K562 (cell line): Measurements from ENCODE around the gene OR8B2. TPM values are rescaled to one million over a fixed set of nuclear protein-coding genes. Genes with fewer than 3 reads are reported as not detected.

Experiments
- E2F1 ChIP-seq: sonication (generic); formaldehyde crosslinking; IDR thresholded peaks from 2 replicates; pipeline ENCODE4 v1.8.1; 2023; ENCODE audit warnings: mild to moderate bottlenecking, missing genetic modification reagents, moderate library complexity
- polyA plus RNA-seq, 8 experiments: library from polyadenylated mRNA; depleted of rRNA in 4 of 8; stranded (reverse) in 5 of 8; unstranded in 3 of 8; fragments of >200 nt; fragmentation: Nextera tagmentation in 2 of 8; fragmentation: Illumina TruSeq in 1 of 8; extraction: Ambion mirVana in 2 of 8; extraction: Trizol in 1 of 8; gene quantifications; 2 replicates each; pipeline versions ENCODE4 v1.2.1 to v1.2.3, GENCODE V29; 2011 to 2014; ENCODE audit warnings: inconsistent platforms in 1 of 8, missing spikeins in 1 of 8
- total RNA-seq, 7 experiments: library from RNA; depleted of rRNA in 6 of 7; stranded (reverse); fragments of >200 nt in 6 of 7; fragmentation: Illumina TruSeq in 2 of 7; extraction: Trizol in 2 of 7; gene quantifications; 2 replicates each; pipeline versions ENCODE4 v1.2.1 to v1.2.3, GENCODE V29; 2011 to 2021; ENCODE audit warnings: low replicate concordance in 1 of 7
- TF ChIP-seq, protein P1 (sequence below): fragments of 450-650 bp; IDR thresholded peaks from 2 replicates; pipeline ENCODE4 v1.6.1; 2016; ENCODE audit warnings: mild to moderate bottlenecking, moderate library complexity

The OR8B2 gene
- total and polyA plus RNA-seq, 9 of the 15 experiments (the other 6 are each of a cell fraction or from before 2014, with no cell fraction given): 0.56 TPM; not detected in 8

- TF ChIP-seq, protein P1, sequence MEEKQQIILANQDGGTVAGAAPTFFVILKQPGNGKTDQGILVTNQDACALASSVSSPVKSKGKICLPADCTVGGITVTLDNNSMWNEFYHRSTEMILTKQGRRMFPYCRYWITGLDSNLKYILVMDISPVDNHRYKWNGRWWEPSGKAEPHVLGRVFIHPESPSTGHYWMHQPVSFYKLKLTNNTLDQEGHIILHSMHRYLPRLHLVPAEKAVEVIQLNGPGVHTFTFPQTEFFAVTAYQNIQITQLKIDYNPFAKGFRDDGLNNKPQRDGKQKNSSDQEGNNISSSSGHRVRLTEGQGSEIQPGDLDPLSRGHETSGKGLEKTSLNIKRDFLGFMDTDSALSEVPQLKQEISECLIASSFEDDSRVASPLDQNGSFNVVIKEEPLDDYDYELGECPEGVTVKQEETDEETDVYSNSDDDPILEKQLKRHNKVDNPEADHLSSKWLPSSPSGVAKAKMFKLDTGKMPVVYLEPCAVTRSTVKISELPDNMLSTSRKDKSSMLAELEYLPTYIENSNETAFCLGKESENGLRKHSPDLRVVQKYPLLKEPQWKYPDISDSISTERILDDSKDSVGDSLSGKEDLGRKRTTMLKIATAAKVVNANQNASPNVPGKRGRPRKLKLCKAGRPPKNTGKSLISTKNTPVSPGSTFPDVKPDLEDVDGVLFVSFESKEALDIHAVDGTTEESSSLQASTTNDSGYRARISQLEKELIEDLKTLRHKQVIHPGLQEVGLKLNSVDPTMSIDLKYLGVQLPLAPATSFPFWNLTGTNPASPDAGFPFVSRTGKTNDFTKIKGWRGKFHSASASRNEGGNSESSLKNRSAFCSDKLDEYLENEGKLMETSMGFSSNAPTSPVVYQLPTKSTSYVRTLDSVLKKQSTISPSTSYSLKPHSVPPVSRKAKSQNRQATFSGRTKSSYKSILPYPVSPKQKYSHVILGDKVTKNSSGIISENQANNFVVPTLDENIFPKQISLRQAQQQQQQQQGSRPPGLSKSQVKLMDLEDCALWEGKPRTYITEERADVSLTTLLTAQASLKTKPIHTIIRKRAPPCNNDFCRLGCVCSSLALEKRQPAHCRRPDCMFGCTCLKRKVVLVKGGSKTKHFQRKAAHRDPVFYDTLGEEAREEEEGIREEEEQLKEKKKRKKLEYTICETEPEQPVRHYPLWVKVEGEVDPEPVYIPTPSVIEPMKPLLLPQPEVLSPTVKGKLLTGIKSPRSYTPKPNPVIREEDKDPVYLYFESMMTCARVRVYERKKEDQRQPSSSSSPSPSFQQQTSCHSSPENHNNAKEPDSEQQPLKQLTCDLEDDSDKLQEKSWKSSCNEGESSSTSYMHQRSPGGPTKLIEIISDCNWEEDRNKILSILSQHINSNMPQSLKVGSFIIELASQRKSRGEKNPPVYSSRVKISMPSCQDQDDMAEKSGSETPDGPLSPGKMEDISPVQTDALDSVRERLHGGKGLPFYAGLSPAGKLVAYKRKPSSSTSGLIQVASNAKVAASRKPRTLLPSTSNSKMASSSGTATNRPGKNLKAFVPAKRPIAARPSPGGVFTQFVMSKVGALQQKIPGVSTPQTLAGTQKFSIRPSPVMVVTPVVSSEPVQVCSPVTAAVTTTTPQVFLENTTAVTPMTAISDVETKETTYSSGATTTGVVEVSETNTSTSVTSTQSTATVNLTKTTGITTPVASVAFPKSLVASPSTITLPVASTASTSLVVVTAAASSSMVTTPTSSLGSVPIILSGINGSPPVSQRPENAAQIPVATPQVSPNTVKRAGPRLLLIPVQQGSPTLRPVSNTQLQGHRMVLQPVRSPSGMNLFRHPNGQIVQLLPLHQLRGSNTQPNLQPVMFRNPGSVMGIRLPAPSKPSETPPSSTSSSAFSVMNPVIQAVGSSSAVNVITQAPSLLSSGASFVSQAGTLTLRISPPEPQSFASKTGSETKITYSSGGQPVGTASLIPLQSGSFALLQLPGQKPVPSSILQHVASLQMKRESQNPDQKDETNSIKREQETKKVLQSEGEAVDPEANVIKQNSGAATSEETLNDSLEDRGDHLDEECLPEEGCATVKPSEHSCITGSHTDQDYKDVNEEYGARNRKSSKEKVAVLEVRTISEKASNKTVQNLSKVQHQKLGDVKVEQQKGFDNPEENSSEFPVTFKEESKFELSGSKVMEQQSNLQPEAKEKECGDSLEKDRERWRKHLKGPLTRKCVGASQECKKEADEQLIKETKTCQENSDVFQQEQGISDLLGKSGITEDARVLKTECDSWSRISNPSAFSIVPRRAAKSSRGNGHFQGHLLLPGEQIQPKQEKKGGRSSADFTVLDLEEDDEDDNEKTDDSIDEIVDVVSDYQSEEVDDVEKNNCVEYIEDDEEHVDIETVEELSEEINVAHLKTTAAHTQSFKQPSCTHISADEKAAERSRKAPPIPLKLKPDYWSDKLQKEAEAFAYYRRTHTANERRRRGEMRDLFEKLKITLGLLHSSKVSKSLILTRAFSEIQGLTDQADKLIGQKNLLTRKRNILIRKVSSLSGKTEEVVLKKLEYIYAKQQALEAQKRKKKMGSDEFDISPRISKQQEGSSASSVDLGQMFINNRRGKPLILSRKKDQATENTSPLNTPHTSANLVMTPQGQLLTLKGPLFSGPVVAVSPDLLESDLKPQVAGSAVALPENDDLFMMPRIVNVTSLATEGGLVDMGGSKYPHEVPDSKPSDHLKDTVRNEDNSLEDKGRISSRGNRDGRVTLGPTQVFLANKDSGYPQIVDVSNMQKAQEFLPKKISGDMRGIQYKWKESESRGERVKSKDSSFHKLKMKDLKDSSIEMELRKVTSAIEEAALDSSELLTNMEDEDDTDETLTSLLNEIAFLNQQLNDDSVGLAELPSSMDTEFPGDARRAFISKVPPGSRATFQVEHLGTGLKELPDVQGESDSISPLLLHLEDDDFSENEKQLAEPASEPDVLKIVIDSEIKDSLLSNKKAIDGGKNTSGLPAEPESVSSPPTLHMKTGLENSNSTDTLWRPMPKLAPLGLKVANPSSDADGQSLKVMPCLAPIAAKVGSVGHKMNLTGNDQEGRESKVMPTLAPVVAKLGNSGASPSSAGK: no peak
- no peak for TF ChIP-seq E2F1 (CRISPR knock-in tag)
These were observed 45.3 kb upstream of the OR8B2 start (continued) for GRCh38 chr11:124429599-124429998.
